HFFc6 (cell line): ENCODE results near the gene FAM187B. TPM values are rescaled to one million over a fixed set of nuclear protein-coding genes. Genes with fewer than 3 reads are reported as not detected.

Experiments used
- DNase-seq: peaks from one replicate; pipeline ENCODE4 v3.0.0-alpha.2; 2018
- H3K27ac Mint-ChIP-seq: 2 replicates; pipeline ENCODE4 v1.8.0; 2020; ENCODE audit warnings: mild to moderate bottlenecking, mixed read lengths
- H3K27me3 Mint-ChIP-seq: 2 replicates; pipeline ENCODE4 v1.8.0; 2021; ENCODE audit warnings: mild to moderate bottlenecking, moderate library complexity, mixed read lengths; ENCODE audit not compliant: insufficient read depth
- H3K36me3 Mint-ChIP-seq: 2 replicates; pipeline ENCODE4 v1.8.0; 2021; ENCODE audit warnings: low read depth, mixed read lengths
- H3K4me1 Mint-ChIP-seq: 2 replicates; pipeline ENCODE4 v1.8.0; 2020; ENCODE audit warnings: low read depth, mixed read lengths
- H3K4me3 Mint-ChIP-seq: 2 replicates; pipeline ENCODE4 v1.8.0; 2020; ENCODE audit warnings: mild to moderate bottlenecking, moderate library complexity, mixed read lengths
- H3K9me3 Mint-ChIP-seq: 2 replicates; pipeline ENCODE4 v1.8.0; 2020; ENCODE audit warnings: mild to moderate bottlenecking, mixed read lengths
- CTCF ChIP-seq: fragments of 200-600 bp; sonication (generic); IDR thresholded peaks from 2 replicates; pipeline ENCODE4 v1.5.0; 2021; ENCODE audit warnings: antibody characterized with exemption, mild to moderate bottlenecking
- total RNA-seq, 6 experiments: library from RNA; stranded (reverse); fragmentation: NEBNext Ultra II Directional; extraction: Animal tissue kit (Norgen Biotek cat#: 25700); gene quantifications; 2 replicates in 1 of 6; 3 replicates in 5 of 6; pipeline ENCODE4 v1.2.3, GENCODE V29; 2021

Gene FAM187B
- total RNA-seq, 6 experiments from 2014 or later = not detected

GRCh38 chr19:35178701-35179100 lies 49.8 kb downstream of the FAM187B start:
- Mint-ChIP-seq H3K27me3 (peaks cover 29% of the 10 kb centered on the region), H3K27ac (no peak overlapping the region), H3K4me1 (peaks cover 18% of the 10 kb centered on the region), H3K36me3 (no peaks in the 10 kb centered on the region), H3K9me3 (peaks cover 5% of the 10 kb centered on the region), H3K4me3 (no peak overlapping the region)
- no peak for TF ChIP-seq CTCF
- DNase-seq = no peak

- peaks cover 5% of the 10 kb centered on the region for H3K9me3 Mint-ChIP-seq
- DNase-seq = no peak
- H3K27me3 Mint-ChIP-seq = peaks cover 25% of the 10 kb centered on the region
- H3K27ac Mint-ChIP-seq = no peak overlapping the region
- H3K4me1 Mint-ChIP-seq = peaks cover 18% of the 10 kb centered on the region
- TF ChIP-seq CTCF = no peak
- H3K4me3 Mint-ChIP-seq = no peak overlapping the region
- H3K36me3 Mint-ChIP-seq = 0 out of 2 replicates have a peak, but pooled peaks cover 5% of the 10 kb centered on the region
Observed at GRCh38 chr19:35177377-35178274, 50.9 kb downstream of the FAM187B start.

- peak overlapping the region; percentile 42 for H3K4me3 Mint-ChIP-seq
- peak overlapping the region; percentile 41; the same call in 1 of the 2 replicates for H3K27ac Mint-ChIP-seq
- 0 out of 2 replicates have a peak, but pooled peaks cover 8% of the 10 kb centered on the region for H3K36me3 Mint-ChIP-seq
- peaks cover 25% of the 10 kb centered on the region for H3K27me3 Mint-ChIP-seq
- DNase-seq = no peak
- peaks cover 18% of the 10 kb centered on the region for H3K4me1 Mint-ChIP-seq
- no peak for TF ChIP-seq CTCF
- peaks cover 5% of the 10 kb centered on the region for H3K9me3 Mint-ChIP-seq
Observed at GRCh38 chr19:35176181-35176570, 52.4 kb downstream of the FAM187B start.

Other genes with a start within 250 kb of the FAM187B start
- gene GRAMD1A, start 228.4 kb downstream of the FAM187B start, total RNA-seq = 10 to 100 TPM; 48.2 to 51.3 (median 50.0) TPM
- gene SCN1B, start 198.3 kb downstream of the FAM187B start, total RNA-seq = 10 to 100 TPM in 4 of 6 experiments, 1 to 10 TPM in 2; 6.8 to 14.2 (median 12.6) TPM
- gene HPN, start 187.0 kb downstream of the FAM187B start, total RNA-seq = not detected
- not detected for gene FXYD3, start 112.9 kb downstream of the FAM187B start, total RNA-seq
- under 1 TPM in 5 of 6 experiments, not detected in 1; 0.08 to 0.17 (median 0.10) TPM for gene LGI4, start 93.7 kb downstream of the FAM187B start, total RNA-seq
- gene FXYD1, start 89.9 kb downstream of the FAM187B start, total RNA-seq = 1 to 10 TPM in 4 of 6 experiments, under 1 TPM in 1, not detected in 1; 0.92 to 2.7 (median 2.1) TPM
- gene FXYD7, start 85.5 kb downstream of the FAM187B start, total RNA-seq = under 1 TPM in 3 of 6 experiments, not detected in 3; 0.32 to 0.87 (median 0.68) TPM
- 100 to 1,000 TPM; 317 to 417 (median 353) TPM for gene FXYD5, start 74.0 kb downstream of the FAM187B start, total RNA-seq
- 1 to 10 TPM; 1.7 to 3.3 (median 2.3) TPM for gene LSR, start 20.3 kb upstream of the FAM187B start, total RNA-seq
- 10 to 100 TPM; 66.0 to 78.1 (median 71.4) TPM for gene USF2, start 40.2 kb upstream of the FAM187B start, total RNA-seq
- gene HAMP, start 53.8 kb upstream of the FAM187B start, total RNA-seq = not detected
- gene MAG, start 63.4 kb upstream of the FAM187B start, total RNA-seq = not detected
- under 1 TPM in 4 of 6 experiments, not detected in 2; 0.24 to 0.59 (median 0.57) TPM for gene CD22, start 100.4 kb upstream of the FAM187B start, total RNA-seq
- gene FFAR1, start 119.2 kb upstream of the FAM187B start, total RNA-seq = not detected
- gene FFAR3, start 129.7 kb upstream of the FAM187B start, total RNA-seq = not detected
- gene GPR42, start 142.3 kb upstream of the FAM187B start, total RNA-seq = not detected
- gene FFAR2, start 219.5 kb upstream of the FAM187B start, total RNA-seq = not detected